ENCODE measurements around the gene USP47. TPM values are rescaled to one million over a fixed set of nuclear protein-coding genes. Genes with fewer than 3 reads are reported as not detected.

Gene USP47
- total and polyA plus RNA-seq, 2 of the 13 experiments (the other 11 are each of a cell fraction or from before 2014, with no cell fraction given) = 12.2 to 52.7 TPM

GRCh38 chr11:11895672-11896071 is 53.9 kb downstream of the USP47 start:
- BruUV-seq (replicated peaks) = no TSS peak
- 91% methylated on average over 1 of the region's 1 CpG for WGBS (ENCODE audit: low lambda C conversion rate)
- no peak for DNase-seq (ENCODE audit: low spot score)
- no peak overlapping the region for H3K27ac ChIP-seq (ENCODE audit: extremely low read length, insufficient read depth, low read length)
- no peaks in the 10 kb centered on the region for H3K9me3 ChIP-seq (ENCODE audit: low read length)
- ATAC-seq = no peak
- no peaks in the 10 kb centered on the region for H4K20me1 ChIP-seq (ENCODE audit: insufficient read depth, low read length)
- no peak for FAIRE-seq
- H3K4me2 ChIP-seq (ENCODE audit: low read depth, low read length) = no peak overlapping the region
- ChIA-PET POLR2A (no interaction called here), CTCF (ENCODE audit: low intra/inter-chr PET ratio, low total read pairs) (interaction anchor here (0.9 kb wide), 1 partner anchor 97 kb away, joined by 3 read pairs; no protein-coding TSS in a partner anchor)
- intact Hi-C loops (cut with micrococcal nuclease; ENCODE audit: unreplicated experiment) = loop anchor here (2.0 kb wide), 1 partner anchor 97 kb away; no protein-coding TSS in a partner anchor
- TF ChIP-seq ZNF275 (CRISPR knock-in tag; IDR thresholded peaks at IDR 0.05; ENCODE audit: borderline replicate concordance) (no peak), MEIS2 (CRISPR knock-in tag; IDR thresholded peaks at IDR 0.05) (no peak), MTA3 (CRISPR knock-in tag; IDR thresholded peaks at IDR 0.05) (no peak), NFYB (CRISPR knock-in tag; IDR thresholded peaks at IDR 0.05) (no peak), SMC3 (IDR thresholded peaks at IDR 0.05; ENCODE audit: low read length) (no peak), MED8 (CRISPR knock-in tag; IDR thresholded peaks at IDR 0.05; ENCODE audit: insufficient replicate concordance) (no peak)
- TF ChIP-seq, protein P1, sequence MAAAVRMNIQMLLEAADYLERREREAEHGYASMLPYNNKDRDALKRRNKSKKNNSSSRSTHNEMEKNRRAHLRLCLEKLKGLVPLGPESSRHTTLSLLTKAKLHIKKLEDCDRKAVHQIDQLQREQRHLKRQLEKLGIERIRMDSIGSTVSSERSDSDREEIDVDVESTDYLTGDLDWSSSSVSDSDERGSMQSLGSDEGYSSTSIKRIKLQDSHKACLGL (CRISPR knock-in tag; IDR thresholded peaks at IDR 0.05) = no peak
- TF ChIP-seq, protein P2, sequence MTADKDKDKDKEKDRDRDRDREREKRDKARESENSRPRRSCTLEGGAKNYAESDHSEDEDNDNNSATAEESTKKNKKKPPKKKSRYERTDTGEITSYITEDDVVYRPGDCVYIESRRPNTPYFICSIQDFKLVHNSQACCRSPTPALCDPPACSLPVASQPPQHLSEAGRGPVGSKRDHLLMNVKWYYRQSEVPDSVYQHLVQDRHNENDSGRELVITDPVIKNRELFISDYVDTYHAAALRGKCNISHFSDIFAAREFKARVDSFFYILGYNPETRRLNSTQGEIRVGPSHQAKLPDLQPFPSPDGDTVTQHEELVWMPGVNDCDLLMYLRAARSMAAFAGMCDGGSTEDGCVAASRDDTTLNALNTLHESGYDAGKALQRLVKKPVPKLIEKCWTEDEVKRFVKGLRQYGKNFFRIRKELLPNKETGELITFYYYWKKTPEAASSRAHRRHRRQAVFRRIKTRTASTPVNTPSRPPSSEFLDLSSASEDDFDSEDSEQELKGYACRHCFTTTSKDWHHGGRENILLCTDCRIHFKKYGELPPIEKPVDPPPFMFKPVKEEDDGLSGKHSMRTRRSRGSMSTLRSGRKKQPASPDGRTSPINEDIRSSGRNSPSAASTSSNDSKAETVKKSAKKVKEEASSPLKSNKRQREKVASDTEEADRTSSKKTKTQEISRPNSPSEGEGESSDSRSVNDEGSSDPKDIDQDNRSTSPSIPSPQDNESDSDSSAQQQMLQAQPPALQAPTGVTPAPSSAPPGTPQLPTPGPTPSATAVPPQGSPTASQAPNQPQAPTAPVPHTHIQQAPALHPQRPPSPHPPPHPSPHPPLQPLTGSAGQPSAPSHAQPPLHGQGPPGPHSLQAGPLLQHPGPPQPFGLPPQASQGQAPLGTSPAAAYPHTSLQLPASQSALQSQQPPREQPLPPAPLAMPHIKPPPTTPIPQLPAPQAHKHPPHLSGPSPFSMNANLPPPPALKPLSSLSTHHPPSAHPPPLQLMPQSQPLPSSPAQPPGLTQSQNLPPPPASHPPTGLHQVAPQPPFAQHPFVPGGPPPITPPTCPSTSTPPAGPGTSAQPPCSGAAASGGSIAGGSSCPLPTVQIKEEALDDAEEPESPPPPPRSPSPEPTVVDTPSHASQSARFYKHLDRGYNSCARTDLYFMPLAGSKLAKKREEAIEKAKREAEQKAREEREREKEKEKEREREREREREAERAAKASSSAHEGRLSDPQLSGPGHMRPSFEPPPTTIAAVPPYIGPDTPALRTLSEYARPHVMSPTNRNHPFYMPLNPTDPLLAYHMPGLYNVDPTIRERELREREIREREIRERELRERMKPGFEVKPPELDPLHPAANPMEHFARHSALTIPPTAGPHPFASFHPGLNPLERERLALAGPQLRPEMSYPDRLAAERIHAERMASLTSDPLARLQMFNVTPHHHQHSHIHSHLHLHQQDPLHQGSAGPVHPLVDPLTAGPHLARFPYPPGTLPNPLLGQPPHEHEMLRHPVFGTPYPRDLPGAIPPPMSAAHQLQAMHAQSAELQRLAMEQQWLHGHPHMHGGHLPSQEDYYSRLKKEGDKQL (CRISPR knock-in tag; IDR thresholded peaks at IDR 0.05; ENCODE audit: low read depth) = no peak
- H3K4me1 ChIP-seq (ENCODE audit: insufficient read depth, low read length) = no peaks in the 10 kb centered on the region
- in situ Hi-C loops (cut with HindIII; ENCODE audit: extremely low pct_ligation_motif_present, low pct_unique_long_range_greater_than_20kb) = no loop called here
- peaks cover 9 to 22% of the 10 kb centered on the region in 2 experiments for H3K36me3 ChIP-seq (replicated peaks in 1 of 2; ENCODE audit: control insufficient read depth in 1 of 2, insufficient read depth in 2 of 2, low read length in 2 of 2)
- H2AFZ ChIP-seq (ENCODE audit: low read length) = no peak overlapping the region
- no peaks in the 10 kb centered on the region for H3K79me2 ChIP-seq (ENCODE audit: insufficient read depth, low read length)
- H3K27me3 ChIP-seq (ENCODE audit: control insufficient read depth in 1 of 2, insufficient read depth in 2 of 2, low read length in 2 of 2) = no peaks in the 10 kb centered on the region
- no peak overlapping the region for H3K9ac ChIP-seq (ENCODE audit: insufficient read depth, low read depth, low read length)
- no peak overlapping the region for H3K4me3 ChIP-seq (replicated peaks in 1 of 3; ENCODE audit: insufficient read depth in 1 of 3, low read depth in 2 of 3, low read length in 3 of 3)
